ENCODE measurements around the gene MRPL33. TPM values are rescaled to one million over a fixed set of nuclear protein-coding genes. Genes with fewer than 3 reads are reported as not detected.

The MRPL33 gene
- total RNA-seq, 4 donors from 2014 or later, result 72.1 to 138 (median 82.6) TPM

- TF ChIP-seq CTCF (IDR thresholded peaks at IDR 0.05; ENCODE audit: low read depth), result no peak
Observed at GRCh38 chr2:27790796-27791195, 19.3 kb downstream of the MRPL33 start.

- TF ChIP-seq CTCF (IDR thresholded peaks at IDR 0.05; ENCODE audit: low read depth), result no peak
Observed at GRCh38 chr2:27792759-27793158, 21.2 kb downstream of the MRPL33 start.

GRCh38 chr2:27795093-27795834, 23.7 kb downstream of the MRPL33 start:
- TF ChIP-seq CTCF (IDR thresholded peaks at IDR 0.05; ENCODE audit: low read depth), result no peak

- TF ChIP-seq CTCF (IDR thresholded peaks at IDR 0.05; ENCODE audit: low read depth), result no peak
Observed at GRCh38 chr2:27795868-27796277, 24.4 kb downstream of the MRPL33 start.

GRCh38 chr2:27796791-27797765, 25.6 kb downstream of the MRPL33 start:
- TF ChIP-seq CTCF (IDR thresholded peaks at IDR 0.05; ENCODE audit: low read depth), result no peak

- TF ChIP-seq CTCF (IDR thresholded peaks at IDR 0.05; ENCODE audit: low read depth), result no peak
Observed at GRCh38 chr2:27797841-27798240, 26.3 kb downstream of the MRPL33 start.

- TF ChIP-seq CTCF (IDR thresholded peaks at IDR 0.05; ENCODE audit: low read depth), result no peak
Observed at GRCh38 chr2:27798486-27798885, 27.0 kb downstream of the MRPL33 start.
